NCI-H1694 (cell line): ENCODE results near the gene HS6ST1.
A peak's percentile ranks its signal among the peaks of the same experiment; 100 is the strongest.

Experiments
- DNase-seq: peaks from one replicate; lab custom pipeline; 2025; lab: John Stamatoyannopoulos, UW

The HS6ST1 gene, protein sequence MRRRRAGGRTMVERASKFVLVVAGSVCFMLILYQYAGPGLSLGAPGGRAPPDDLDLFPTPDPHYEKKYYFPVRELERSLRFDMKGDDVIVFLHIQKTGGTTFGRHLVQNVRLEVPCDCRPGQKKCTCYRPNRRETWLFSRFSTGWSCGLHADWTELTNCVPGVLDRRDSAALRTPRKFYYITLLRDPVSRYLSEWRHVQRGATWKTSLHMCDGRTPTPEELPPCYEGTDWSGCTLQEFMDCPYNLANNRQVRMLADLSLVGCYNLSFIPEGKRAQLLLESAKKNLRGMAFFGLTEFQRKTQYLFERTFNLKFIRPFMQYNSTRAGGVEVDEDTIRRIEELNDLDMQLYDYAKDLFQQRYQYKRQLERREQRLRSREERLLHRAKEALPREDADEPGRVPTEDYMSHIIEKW

GRCh38 chr2:128318776-128319464, at the start of gene HS6ST1:
Gene HS6ST1, minus strand, starts transcription at chr2:128318868. Its CDS starts 305 bp downstream, at chr2:128318563.
- no peak for DNase-seq

DNA sequence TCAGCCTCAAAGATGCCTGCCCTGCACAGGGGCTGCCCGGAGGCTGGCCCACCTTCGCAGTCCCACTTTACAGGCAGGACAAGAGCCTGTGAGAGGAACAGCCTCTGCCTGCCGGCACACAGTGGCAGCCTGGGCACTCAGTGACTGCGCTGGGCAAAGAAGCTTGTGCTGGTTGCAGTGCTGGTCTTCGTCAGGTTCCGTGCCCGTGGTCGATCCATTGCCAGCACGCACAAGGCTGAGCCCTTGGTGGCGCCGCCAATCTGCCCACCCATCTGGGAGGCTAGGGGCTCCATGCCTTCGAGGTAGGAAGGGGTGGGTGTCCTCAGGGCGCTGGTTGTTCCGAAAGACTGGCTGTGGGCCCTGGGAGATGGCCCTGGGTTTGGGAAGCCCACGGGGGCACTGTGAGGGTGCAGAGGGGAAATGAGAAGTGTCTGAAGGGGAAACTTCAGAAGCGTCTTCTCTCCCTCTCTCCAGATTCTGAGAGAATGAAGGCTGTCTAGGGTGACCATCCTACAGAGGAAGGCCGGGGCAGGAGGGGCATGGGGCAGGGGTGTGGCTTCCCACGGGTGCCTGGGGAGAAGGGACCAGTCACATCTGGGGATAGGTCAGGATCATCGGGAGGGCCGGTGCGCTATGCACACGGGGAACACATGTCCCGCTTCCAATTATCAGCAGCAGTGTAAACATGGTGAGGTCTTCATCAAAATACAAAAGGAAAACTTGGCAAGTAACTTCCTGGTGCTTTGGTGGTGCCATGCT, 49.1 kb upstream of the HS6ST1 start:
- DNase-seq: no peak

DNA sequence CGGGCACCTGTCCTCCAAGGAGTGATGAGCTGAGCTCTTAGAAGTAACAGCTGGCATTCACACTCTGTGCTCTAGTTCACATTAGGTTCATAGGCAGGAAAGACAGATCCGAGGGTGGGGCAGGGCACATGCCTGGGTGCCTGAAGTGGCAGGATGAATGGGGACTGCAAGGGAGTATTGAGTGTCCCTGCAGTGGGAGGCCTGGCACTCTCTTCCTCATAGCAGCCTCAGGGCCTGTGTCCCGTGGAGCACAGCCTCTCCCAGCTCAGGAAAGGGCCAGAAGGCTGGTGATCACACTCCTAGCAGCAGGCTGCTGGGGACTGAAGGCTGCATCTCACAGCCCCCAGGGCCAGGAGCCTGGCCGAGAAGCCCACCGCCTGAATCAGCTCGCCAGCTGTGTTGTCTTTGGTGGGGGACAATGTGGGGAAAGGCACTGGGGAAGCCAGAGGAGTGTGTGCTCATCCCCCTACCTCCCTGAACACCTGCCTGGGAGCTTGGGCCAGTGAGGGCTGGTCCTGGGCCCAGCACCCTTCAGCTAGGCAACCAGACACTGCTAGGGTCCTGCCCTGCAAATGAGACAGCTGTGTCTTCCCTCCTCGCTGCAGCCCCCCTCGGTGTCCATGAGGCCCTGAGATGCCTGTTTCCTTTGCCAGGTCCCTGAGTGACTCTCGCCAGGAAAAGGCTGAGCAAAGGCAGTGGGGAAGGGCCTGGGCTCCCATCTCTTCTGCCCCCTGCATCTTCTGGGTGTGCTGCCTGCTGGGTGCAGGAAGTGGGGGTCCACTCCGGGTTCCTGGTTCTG, 48.2 kb upstream of the HS6ST1 start:
- DNase-seq: peak; percentile 67

- DNase-seq: no peak
Observed at GRCh38 chr2:128365217-128365905, 46.7 kb upstream of the HS6ST1 start.

GRCh38 chr2:128364441-128364911, 45.8 kb upstream of the HS6ST1 start:
- no peak for DNase-seq

GRCh38 chr2:128363934-128364361, 45.3 kb upstream of the HS6ST1 start:
- no peak for DNase-seq

DNA sequence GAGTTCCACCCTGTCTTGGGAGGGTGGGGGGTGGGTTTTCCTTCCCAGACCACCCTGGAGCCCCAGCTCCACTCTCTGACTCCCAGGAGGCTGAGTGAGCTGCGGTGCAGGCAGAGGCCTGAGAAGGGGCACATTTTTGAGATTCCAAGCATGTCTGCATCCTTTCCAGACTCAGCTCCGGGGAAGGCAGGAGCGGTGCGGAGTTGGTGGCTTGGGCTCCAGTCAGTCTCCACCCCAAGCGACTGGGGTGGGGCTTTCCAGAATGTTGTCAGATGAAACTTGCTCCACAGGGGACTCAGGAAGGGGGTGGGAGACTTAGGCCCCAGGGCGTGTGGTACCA, 44.2 kb upstream of the HS6ST1 start:
- DNase-seq: no peak

- DNase-seq: no peak
Observed at GRCh38 chr2:128362176-128362888, 43.7 kb upstream of the HS6ST1 start.

GRCh38 chr2:128361376-128362131, 42.9 kb upstream of the HS6ST1 start:
- no peak for DNase-seq

DNA sequence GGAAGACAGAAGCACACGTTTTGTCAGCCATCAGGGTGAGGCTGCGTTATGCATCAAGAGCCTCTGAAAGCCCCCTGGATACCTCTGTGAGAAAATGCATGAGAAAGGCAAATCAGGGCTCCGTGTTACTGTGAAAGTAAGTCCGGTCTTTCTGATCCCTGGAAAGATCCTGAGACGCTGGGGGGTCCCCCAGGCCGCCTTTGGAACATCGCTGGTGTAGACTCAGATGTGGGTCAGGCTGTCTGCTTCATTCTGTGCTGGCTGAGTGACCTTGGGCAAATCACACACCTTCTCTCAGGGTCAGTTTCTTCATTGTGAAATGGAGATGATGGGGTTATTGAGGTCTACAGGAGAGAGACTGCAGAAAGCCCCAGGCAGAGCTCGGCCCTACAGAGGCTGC, 42.0 kb upstream of the HS6ST1 start:
- DNase-seq: no peak

DNA sequence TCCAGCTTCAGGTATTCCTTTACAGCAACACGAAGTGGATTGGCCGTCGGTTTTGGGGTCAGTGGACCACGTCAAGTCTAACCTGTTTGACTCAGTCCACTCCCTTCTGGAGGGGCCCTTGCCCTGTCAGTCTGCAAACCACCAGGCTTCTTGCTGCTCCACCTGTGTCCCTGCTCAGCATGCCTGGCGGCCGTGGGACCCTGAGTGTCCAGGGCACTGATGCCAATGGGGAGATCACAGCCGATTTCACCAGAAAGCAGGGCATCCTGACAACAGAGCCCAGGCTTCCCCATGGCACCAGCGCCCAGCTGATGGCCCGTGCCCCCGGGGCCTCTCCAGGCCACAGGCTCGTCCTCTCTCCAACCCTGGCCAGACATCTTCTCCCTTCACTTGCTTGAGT, 41.2 kb upstream of the HS6ST1 start:
- no peak for DNase-seq

- no peak for DNase-seq
Observed at GRCh38 chr2:128358941-128359731, 40.5 kb upstream of the HS6ST1 start.

DNA sequence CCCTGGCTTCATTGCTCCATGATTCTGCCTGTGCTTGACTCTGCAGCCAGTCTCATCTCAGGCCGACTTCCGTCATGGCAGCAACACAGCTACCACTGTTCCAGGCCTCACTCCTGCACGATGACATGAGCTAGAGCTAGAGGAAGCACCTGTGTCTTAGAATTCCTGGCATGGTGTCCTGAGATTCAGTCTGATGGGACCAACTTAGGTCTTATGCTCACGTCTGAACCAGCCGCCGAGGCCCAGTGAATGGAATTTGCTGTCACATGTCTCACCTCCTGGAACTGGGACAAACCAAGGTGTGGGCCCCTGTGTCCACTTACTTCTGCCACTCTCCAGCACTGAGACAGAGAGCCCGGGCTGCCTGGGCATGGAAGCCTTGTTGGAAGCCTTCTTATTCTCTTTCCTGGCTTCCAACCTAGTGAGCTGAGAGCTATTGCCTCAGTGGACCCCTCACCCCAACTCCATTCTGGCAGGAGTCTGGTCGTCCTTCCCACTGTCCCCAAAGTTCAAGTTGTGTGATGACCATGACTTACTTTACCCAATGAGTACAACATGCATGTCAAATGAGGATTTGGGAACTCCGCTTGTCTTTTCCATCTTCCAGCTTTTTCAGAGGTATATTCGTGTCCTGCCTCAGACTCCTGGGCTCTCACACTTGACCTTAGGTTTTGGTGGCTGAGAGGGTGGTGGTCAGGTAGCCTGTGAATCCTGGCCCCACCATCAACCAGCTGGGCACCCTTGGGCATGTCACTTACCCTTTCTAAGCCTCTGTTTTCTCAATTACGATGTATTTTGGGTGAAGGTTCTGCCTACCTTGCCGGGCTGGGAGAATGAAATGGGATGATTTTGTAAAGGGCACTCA, 39.1 kb upstream of the HS6ST1 start:
- no peak for DNase-seq

GRCh38 chr2:128356127-128356526, 37.5 kb upstream of the HS6ST1 start:
- DNase-seq: no peak

DNA sequence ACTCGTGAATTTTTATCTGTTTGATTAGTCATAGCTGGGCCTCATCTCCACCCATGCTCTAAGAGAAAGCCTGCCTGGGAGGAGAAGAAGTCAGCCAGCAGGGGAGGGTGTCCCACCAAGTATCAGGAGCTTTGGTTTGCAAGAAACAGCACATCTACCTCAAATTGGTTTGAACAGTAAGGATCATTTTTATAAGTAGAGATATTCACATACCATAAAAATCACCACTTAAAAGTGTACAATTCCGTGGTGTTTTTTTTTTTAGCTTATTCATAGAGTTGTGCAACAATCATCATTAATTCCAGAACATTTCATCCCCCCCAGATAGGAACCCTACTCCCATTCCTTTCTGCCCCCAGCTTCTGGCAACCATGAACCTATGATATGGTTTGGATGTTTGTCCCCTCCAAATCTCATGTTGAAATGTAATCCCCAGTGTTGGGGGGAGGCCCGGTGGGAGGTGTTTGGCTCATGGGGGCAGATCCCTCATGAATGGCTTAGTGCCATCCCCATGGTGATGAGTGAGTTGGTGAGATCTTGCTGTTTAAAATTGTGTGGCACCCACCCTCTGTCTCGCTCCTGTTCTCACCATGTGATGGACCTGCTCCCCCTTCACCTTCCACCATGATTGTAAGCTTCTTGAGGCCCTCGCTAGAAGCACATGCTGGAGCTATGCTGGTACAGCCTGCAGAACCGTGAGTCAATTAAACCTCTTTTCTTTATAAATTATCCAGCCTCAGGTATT, 36.2 kb upstream of the HS6ST1 start:
- no peak for DNase-seq

DNA sequence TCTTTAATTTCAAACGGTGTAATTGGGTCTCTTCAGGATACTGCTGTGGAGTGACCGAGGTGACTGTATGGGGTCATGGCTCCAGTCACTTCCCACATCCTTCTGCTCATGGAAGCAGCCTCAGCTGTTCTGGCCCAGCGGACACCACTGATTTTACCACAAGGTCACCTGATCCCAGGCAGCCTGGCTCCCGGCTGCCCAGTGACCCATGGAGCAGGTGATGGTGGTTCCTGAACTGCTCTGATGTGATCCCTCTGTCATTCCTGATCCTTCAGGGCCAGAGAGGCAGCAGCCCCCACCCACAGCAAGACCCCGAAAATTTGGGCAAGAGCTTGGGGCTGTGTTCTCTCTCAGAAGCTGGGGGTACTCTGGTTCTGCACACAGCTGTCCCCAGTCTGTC, 35.5 kb upstream of the HS6ST1 start:
- no peak for DNase-seq

- no peak for DNase-seq
Observed at GRCh38 chr2:128350736-128351135, 32.1 kb upstream of the HS6ST1 start.
